Stimulated activated naive CD8-positive, alpha-beta T cell treated with anti-CD3 and anti-CD28 coated beads, Interleukin-15, amount 100 ng/mL, for 72 hours (primary cell): ENCODE data around the gene MBNL2.

Source experiments
- ATAC-seq: fragments of 150-1000 bp; cut with Tn5 transposase; 2 replicates; pipeline ENCODE4 v1.10.0; 2021; ENCODE audit warnings: mild to moderate bottlenecking, moderate library complexity
- DNase-seq, 2 donors: peaks; one replicate each; pipeline ENCODE4 v3.0.0; 2021 to 2022
- H3K27ac Mint-ChIP-seq, 2 donors: one replicate each; pipeline ENCODE4 v1.8.0; 2022; ENCODE audit warnings: mild to moderate bottlenecking in 2 of 2, mixed read lengths in 2 of 2, moderate library complexity in 2 of 2
- H3K27me3 Mint-ChIP-seq: one replicate; pipeline ENCODE4 v1.8.0; 2022; ENCODE audit warnings: mixed read lengths
- H3K4me1 Mint-ChIP-seq: one replicate; pipeline ENCODE4 v1.8.0; 2022; ENCODE audit warnings: mild to moderate bottlenecking, mixed read lengths
- H3K4me3 Mint-ChIP-seq, 2 donors: one replicate each; pipeline ENCODE4 v1.8.0; 2022; ENCODE audit warnings: mild to moderate bottlenecking in 2 of 2, mixed read lengths in 2 of 2, moderate library complexity in 1 of 2
- H3K9me3 Mint-ChIP-seq, 2 donors: one replicate each; pipeline ENCODE4 v1.8.0; 2022; ENCODE audit warnings: mixed read lengths in 2 of 2

MBNL2 gene

GRCh38 chr13:97384371-97384770, 162.2 kb downstream of the MBNL2 start:
- no peaks in the 10 kb centered on the region for H3K27me3 Mint-ChIP-seq
- ATAC-seq (no peak), DNase-seq (no peak)
- peaks cover 36% of the 10 kb centered on the region for H3K4me1 Mint-ChIP-seq
- peaks cover 0 to 4% of the 10 kb centered on the region in 2 donors for H3K9me3 Mint-ChIP-seq
- H3K27ac Mint-ChIP-seq, result no peak overlapping the region
- no peak overlapping the region for H3K4me3 Mint-ChIP-seq

DNA sequence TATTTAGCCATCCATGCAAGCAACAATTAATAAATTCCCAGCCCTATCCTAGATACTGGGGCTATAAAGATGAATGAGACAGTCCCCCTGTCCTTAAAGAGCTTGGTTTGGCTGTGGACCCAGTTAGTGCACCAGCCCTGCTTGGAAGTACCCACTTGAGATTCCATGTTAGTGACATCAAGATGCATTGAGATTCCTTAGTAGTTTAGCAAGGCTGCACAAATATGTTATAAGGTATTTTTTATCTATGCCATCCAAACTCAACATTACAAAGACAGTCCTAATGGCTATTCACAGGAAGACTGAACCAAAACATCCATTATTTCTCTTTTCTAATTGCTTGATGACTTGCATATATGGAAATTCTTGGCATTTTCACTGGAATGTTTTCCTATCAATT, 163.0 kb downstream of the MBNL2 start:
- DNase-seq, result no peak
- H3K27me3 Mint-ChIP-seq, result no peaks in the 10 kb centered on the region
- H3K9me3 Mint-ChIP-seq, result peaks cover 0 to 4% of the 10 kb centered on the region in 2 donors
- no peak for ATAC-seq
- H3K4me3 Mint-ChIP-seq, result no peak overlapping the region
- no peak overlapping the region for H3K27ac Mint-ChIP-seq
- H3K4me1 Mint-ChIP-seq, result peaks cover 36% of the 10 kb centered on the region

DNA sequence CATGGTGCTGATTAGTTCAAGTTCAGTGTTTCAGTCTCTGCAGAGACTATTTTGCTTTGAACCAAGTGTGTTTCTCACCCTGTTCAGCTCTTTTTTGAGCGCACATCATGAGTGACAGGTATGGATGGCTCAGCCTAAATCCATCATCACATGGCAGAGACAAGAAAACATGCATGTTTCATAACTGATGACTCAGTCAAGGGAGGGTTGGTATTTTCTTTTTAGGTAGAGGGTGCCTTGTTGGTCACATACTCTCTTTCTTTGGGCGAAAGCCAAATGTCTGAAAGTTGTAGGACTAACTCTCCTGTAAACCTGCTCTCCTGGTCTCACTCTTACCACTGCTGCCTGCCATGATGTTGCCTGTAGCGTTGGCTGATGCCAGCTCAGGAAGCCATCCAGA, 163.7 kb downstream of the MBNL2 start:
- H3K9me3 Mint-ChIP-seq, result peaks cover 0 to 4% of the 10 kb centered on the region in 2 donors
- no peaks in the 10 kb centered on the region for H3K27me3 Mint-ChIP-seq
- H3K4me1 Mint-ChIP-seq, result peaks cover 36% of the 10 kb centered on the region
- peak overlapping the region in 1 of 2 donors; percentile 46 for H3K27ac Mint-ChIP-seq
- DNase-seq, result no peak
- peak; percentile 36 for ATAC-seq
- H3K4me3 Mint-ChIP-seq, result no peak overlapping the region

DNA sequence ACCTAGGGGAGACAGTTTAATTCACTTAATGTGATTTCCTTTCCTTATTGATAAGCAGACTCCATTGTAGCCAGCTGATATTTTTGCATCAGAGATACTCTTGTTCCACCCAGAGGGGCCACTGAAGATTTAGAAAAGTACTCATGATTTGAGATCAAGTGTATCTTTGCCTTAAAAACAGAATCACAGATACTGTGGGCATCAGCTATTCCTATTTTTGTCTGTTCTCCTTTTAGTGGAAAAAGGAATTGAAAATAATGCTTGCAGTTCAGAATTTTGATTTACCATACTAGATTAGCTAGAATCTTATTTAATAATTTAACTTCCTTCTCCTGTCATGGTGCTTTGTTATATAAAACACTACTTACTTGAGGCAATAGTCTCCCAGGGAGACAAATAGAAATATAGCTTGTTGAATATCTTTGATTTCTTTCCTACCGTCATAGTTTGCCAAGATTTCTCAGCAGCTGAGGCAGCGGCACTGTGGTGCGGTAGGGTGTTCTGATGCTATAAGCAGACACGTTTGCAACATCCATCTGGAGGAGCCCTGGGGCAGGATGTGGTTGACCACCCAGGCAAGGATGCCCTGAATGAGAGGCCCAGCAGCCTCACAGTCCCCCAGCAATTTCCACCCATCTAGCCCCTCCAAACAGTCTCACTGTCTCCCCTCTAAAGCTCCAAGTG, 164.8 kb downstream of the MBNL2 start:
- Mint-ChIP-seq H3K4me1 (peaks cover 36% of the 10 kb centered on the region), H3K27me3 (no peaks in the 10 kb centered on the region), H3K27ac (peak overlapping the region; percentile 23 to 73), H3K4me3 (peak overlapping the region; percentile 18 to 52), H3K9me3 (peaks cover 0 to 4% of the 10 kb centered on the region in 2 donors)
- DNase-seq (peak; percentile 28 to 67), ATAC-seq (peak; percentile 99)

DNA sequence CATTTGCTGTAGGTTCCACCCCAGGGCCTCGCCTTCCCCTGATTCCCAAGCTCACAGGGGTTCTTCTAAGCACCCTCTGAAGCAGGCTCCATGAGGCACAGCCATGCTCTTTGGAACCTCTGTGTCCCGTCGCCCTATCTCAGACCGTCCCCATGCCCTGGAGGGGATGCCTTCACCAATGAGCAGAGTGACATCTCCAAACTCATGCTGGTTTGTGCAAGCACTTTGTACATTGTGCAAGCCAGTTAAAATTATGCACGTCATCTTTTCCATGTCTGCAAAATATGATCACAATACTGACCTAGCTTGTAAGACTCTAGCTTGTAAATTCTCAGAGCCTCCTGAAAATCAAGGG, 165.3 kb downstream of the MBNL2 start:
- ATAC-seq, result peak; percentile 62
- Mint-ChIP-seq H3K4me1 (peaks cover 36% of the 10 kb centered on the region), H3K4me3 (peak overlapping the region; percentile 18 to 52), H3K27ac (peak overlapping the region; percentile 23 to 73), H3K9me3 (peaks cover 0 to 4% of the 10 kb centered on the region in 2 donors), H3K27me3 (no peaks in the 10 kb centered on the region)
- DNase-seq, result peak in 1 of 2 donors; percentile 12

DNA sequence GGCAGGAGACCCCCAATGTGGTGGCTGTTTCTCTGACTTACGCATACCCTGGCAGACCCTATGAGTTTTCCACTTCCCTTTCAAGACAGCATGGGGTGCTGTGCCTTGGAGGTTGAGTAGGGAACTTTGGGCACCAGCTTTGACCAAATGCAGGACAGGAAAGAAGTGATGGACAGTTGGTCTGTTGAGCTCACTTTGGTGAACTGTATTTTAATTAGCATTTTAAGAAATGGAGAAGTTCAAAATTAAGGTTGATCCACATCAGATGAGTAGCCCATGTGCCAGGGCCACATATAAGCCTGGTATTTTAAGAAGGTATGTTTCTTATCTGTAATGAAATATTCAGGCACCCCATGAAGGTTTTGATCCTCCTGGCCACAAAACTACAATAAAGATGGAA, 165.8 kb downstream of the MBNL2 start:
- Mint-ChIP-seq H3K27ac (peak overlapping the region in 1 of 2 donors; percentile 73), H3K27me3 (no peaks in the 10 kb centered on the region), H3K4me1 (peaks cover 36% of the 10 kb centered on the region), H3K4me3 (no peak overlapping the region), H3K9me3 (peaks cover 0 to 4% of the 10 kb centered on the region in 2 donors)
- DNase-seq (no peak), ATAC-seq (no peak)

- Mint-ChIP-seq H3K27ac (peak overlapping the region in 1 of 2 donors; percentile 78), H3K9me3 (peaks cover 0 to 4% of the 10 kb centered on the region in 2 donors), H3K4me1 (peaks cover 36% of the 10 kb centered on the region), H3K4me3 (no peak overlapping the region), H3K27me3 (no peaks in the 10 kb centered on the region)
- ATAC-seq, result no peak
- no peak for DNase-seq
These were observed 166.2 kb downstream of the MBNL2 start for GRCh38 chr13:97388373-97388772.

DNA sequence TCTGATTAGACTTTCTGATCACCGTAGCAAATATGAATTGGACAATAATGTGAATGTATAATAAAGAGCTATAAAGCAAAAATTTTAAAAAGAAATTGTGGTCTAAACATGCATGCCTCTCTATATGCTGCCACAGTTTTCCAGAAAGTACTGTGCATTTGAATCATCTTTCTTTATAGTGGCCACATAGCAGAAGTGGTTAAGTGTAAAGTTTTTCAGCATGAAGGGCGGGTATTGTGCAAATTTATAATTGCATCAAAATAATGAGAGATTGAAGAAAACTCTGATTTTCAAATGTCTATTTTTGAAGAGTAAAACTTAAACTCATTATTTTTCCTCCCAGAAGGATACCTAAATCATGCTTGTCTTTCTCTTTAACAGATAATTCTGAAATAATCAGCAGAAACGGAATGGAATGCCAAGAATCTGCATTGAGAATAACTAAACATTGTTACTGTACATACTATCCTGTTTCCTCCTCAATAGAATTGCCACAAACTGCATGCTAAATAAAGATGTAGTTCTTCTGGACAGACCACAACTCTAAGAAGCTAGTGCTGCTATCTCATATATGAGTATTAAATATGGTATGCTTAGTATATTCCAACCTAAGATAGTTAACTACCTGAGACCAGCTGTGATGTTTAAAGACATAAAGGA, 168.9 kb downstream of the MBNL2 start:
- DNase-seq (no peak), ATAC-seq (no peak)
- Mint-ChIP-seq H3K27ac (no peak overlapping the region), H3K9me3 (no peaks in the 10 kb centered on the region), H3K4me3 (no peak overlapping the region), H3K4me1 (peaks cover 26% of the 10 kb centered on the region), H3K27me3 (no peaks in the 10 kb centered on the region)

DNA sequence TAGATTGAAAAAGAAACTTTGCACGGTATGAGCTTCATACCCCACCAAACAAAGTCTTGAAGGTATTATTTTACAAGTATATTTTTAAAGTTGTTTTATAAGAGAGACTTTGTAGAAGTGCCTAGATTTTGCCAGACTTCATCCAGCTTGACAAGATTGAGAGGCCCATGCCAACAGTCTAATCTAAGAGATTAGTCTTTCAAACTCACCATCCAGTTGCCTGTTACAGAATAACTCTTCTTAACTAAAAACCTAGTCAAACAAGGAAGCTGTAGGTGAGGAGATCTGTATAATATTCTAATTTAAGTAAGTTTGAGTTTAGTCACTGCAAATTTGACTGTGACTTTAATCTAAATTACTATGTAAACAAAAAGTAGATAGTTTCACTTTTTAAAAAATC, 169.9 kb downstream of the MBNL2 start:
- ATAC-seq, result no peak
- no peak for DNase-seq
- Mint-ChIP-seq H3K4me3 (no peak overlapping the region), H3K9me3 (no peaks in the 10 kb centered on the region), H3K27me3 (no peaks in the 10 kb centered on the region), H3K27ac (no peak overlapping the region), H3K4me1 (peaks cover 16% of the 10 kb centered on the region)

- Mint-ChIP-seq H3K27me3 (no peaks in the 10 kb centered on the region), H3K4me3 (no peak overlapping the region), H3K27ac (no peak overlapping the region), H3K4me1 (no peaks in the 10 kb centered on the region), H3K9me3 (no peaks in the 10 kb centered on the region)
- no peak for ATAC-seq
- no peak for DNase-seq
These were observed 172.4 kb downstream of the MBNL2 start for GRCh38 chr13:97394542-97394941.

DNA sequence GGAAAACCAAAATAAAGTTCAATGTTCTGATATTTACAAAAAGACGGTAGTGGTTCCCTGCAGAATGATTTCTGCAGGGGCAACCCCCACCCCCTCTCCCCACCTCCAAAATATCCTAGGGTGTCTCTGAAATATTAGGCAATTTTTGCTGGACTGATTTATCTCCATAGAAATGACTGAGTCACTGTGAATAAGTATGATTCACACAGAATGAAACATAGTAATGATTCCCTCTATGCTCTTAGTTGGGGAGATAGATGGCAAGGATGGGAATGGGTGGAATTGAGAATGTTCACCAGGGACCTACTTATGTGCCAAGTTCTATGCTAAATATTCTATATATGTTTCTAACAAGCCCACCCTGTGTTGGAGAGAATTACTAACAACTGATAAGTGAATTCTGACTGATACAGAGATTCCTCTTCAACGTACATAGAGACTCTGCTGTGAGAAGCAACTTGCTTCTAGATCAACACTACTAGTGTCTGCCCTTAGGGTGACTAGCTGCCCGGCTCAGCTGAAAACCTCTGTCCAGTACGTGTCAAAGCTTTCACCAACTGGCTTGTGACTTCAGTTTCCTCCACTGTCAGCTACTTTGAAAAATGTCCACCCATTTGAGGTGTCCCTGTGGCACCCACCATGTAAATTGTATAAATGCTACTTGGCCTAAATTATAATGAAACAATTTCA, 173.5 kb downstream of the MBNL2 start:
- ATAC-seq, result no peak
- H3K4me1 Mint-ChIP-seq, result no peaks in the 10 kb centered on the region

GRCh38 chr13:97397267-97397666, 175.1 kb downstream of the MBNL2 start:
- no peak overlapping the region for H3K4me3 Mint-ChIP-seq
- H3K9me3 Mint-ChIP-seq, result peaks cover 8 to 11% of the 10 kb centered on the region in 2 donors
- no peaks in the 10 kb centered on the region for H3K4me1 Mint-ChIP-seq
- ATAC-seq (no peak), DNase-seq (no peak)
- no peak overlapping the region for H3K27ac Mint-ChIP-seq
- no peaks in the 10 kb centered on the region for H3K27me3 Mint-ChIP-seq

More for the DNA sequence above, 173.5 kb downstream of the MBNL2 start:
- Mint-ChIP-seq H3K4me3 (no peak overlapping the region), H3K27ac (no peak overlapping the region), H3K27me3 (no peaks in the 10 kb centered on the region), H3K9me3 (no peaks in the 10 kb centered on the region)
- no peak for DNase-seq

DNA sequence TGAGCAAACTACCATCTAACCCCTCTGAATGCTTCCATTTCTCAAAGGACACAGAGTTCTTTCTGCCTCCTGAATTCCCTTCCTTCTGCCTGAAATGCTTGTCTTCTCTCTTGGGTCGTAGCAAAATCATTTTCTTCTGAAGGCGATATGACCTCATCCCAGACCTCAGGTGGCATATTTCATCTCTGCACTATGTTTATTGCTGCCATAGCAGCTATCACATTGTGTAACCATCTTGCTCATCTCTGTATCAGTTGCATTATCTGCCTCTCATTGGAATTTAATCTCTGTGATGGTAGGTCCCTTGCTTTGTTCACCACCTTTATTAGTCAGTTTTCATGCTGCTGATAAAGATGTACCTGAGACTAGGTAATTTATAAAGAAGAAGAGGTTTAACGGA, 179.3 kb downstream of the MBNL2 start:
- no peak overlapping the region for H3K4me3 Mint-ChIP-seq
- DNase-seq (no peak), ATAC-seq (no peak)
- no peaks in the 10 kb centered on the region for H3K4me1 Mint-ChIP-seq
- H3K27ac Mint-ChIP-seq, result no peak overlapping the region
- H3K27me3 Mint-ChIP-seq, result peaks cover 8% of the 10 kb centered on the region
- H3K9me3 Mint-ChIP-seq, result peaks cover 8 to 14% of the 10 kb centered on the region in 2 donors

DNA sequence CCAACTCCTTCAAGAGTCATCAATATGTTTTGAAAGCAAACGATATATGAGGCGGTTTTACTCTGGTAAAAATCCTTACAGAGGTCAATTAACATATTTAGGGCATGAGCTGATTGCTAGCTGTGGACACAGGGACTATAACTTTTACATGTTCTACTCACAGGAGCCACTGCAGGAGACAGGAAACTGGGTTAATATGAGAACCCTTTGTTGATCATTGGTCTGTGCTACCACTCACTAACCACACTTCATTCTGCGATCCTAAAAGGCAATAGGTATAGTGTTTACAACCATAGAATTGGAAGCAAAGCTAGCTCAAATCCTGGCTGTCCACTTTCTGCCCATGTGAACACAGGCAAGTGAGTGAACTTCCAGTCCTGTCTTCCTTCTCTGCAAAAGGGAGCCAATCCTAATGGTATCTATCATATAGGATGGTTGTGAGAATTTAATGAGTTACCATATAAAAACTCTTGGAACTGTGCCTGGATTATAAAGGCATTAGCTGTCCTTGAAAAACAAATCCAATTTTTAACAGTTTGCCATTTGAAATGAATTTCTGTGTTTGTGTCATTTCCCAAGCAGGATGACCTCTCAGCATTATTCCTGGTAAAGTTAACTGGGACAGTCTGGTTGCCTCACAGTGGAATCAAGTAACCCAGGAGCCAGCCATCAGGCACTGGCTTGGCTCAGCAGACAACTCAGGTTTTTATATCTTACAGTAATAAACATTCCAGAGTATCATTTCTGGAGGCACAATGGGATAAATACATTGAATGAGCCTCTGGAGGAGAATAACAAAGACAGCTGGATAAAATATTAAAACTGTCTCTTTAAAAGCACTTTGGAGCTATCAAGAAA, 182.0 kb downstream of the MBNL2 start:
- DNase-seq, result no peak
- no peak overlapping the region for H3K27ac Mint-ChIP-seq
- no peaks in the 10 kb centered on the region for H3K4me1 Mint-ChIP-seq
- H3K4me3 Mint-ChIP-seq, result no peak overlapping the region
- ATAC-seq, result no peak
- H3K27me3 Mint-ChIP-seq, result peaks cover 8% of the 10 kb centered on the region
- H3K9me3 Mint-ChIP-seq, result peaks cover 8 to 14% of the 10 kb centered on the region in 2 donors

DNA sequence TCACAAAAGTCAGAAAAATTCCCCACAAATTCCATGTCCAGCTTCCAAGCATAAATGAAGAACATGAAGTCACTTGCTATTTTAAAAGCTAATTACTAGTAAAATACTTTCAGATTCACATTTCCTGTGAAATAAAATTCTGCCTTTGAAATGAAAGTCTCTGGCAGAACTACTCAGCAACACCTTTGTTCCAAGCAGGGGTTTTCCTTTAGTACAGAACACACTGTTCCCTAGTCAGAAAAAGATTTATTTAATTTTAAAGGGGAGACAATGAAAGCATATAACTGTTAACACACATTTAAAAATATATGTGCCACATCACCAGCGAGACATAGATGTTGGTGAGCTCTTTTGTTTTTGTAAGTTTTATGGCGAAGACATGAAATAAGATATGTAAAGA, 185.4 kb downstream of the MBNL2 start:
- no peaks in the 10 kb centered on the region for H3K4me1 Mint-ChIP-seq
- DNase-seq (no peak), ATAC-seq (no peak)
- H3K4me3 Mint-ChIP-seq, result no peak overlapping the region
- peaks cover 8% of the 10 kb centered on the region for H3K27me3 Mint-ChIP-seq
- no peak overlapping the region for H3K27ac Mint-ChIP-seq
- H3K9me3 Mint-ChIP-seq, result peaks cover 0 to under 1% of the 10 kb centered on the region in 2 donors
